Heart right ventricle (tissue), 16 donors: ENCODE results near the gene MICA. TPM values are rescaled to one million over a fixed set of nuclear protein-coding genes. Genes with fewer than 3 reads are reported as not detected.
"Not testable (repeated sequence)": the region's sequence is repeated elsewhere in the genome, so short reads cannot be mapped to it uniquely, and the experiment has no call there.

Experiments used
- ATAC-seq, 8 donors: fragments of 200-7000 bp; cut with Tn5 transposase; one replicate each; pipeline ENCODE4 v1.9.1; 2020; ENCODE audit warnings: mild to moderate bottlenecking in 8 of 8, moderate library complexity in 8 of 8, moderate number of reproducible peaks in 1 of 8
- DNase-seq, 2 donors: peaks; one replicate each; pipeline ENCODE4 v3.0.0-alpha.2; 2020
- H3K27ac ChIP-seq, 10 donors: fragments of 200-600 bp; sonication (generic) in 2 of 10; one replicate each; pipeline versions ENCODE4 v1.5.0 to v1.8.0; 2020 to 2022; ENCODE audit warnings: mild to moderate bottlenecking in 3 of 10
- H3K27me3 ChIP-seq, 7 donors: fragments of 200-600 bp; one replicate each; pipeline ENCODE4 v1.8.0; 2021 to 2022; ENCODE audit warnings: mild to moderate bottlenecking in 2 of 7
- H3K36me3 ChIP-seq, 9 donors: fragments of 200-600 bp; sonication (generic) in 1 of 9; one replicate each; pipeline versions ENCODE4 v1.5.0 to v1.8.0; 2020 to 2022; ENCODE audit warnings: mild to moderate bottlenecking in 2 of 9
- H3K4me1 ChIP-seq, 9 donors: fragments of 200-600 bp; sonication (generic) in 1 of 9; one replicate each; pipeline versions ENCODE4 v1.5.0 to v1.8.0; 2020 to 2022; ENCODE audit warnings: mild to moderate bottlenecking in 4 of 9
- H3K4me3 ChIP-seq, 10 donors: fragments of 200-600 bp; sonication (generic) in 2 of 10; one replicate each; pipeline versions ENCODE4 v1.5.0 to v1.8.0; 2020 to 2022; ENCODE audit warnings: mild to moderate bottlenecking in 7 of 10, moderate library complexity in 2 of 10
- H3K9me3 ChIP-seq, 11 donors: fragments of 200-600 bp in 10 of 11; sonication (generic) in 2 of 11; one replicate each; pipeline versions ENCODE4 v1.5.0 to v1.8.0; 2013 to 2022; ENCODE audit warnings: mild to moderate bottlenecking in 2 of 11, control low read depth in 1 of 11, moderate library complexity in 1 of 11
- WGBS, 2 donors: extraction: QIAGEN DNeasy Blood & Tissue Kit; methylation state at CpG; one replicate each; pipeline ENCODE4 v1.1.7; 2013; ENCODE audit warnings: inconsistent platforms in 1 of 2; 5-methylcytosine and 5-hydroxymethylcytosine counted together
- intact Hi-C, 10 donors: fragments of 100-400 bp; cut with DNase I; formaldehyde crosslinking; loops; one replicate each; pipeline versions ENCODE4 v1.11.1 to v1.14.2; 2022
- polyA plus RNA-seq, 2 donors: library from polyadenylated mRNA; stranded (reverse); fragments of 200-250 nt; gene quantifications; one replicate each; pipeline ENCODE4 v1.2.3, GENCODE V29; 2013
- total RNA-seq, 10 donors: library from RNA; stranded (reverse); fragmentation: NEBNext Ultra II Directional in 3 of 10; extraction: Animal tissue kit (Norgen Biotek cat#: 25700) in 3 of 10; gene quantifications; one replicate each; pipeline versions ENCODE4 v1.2.1 to v1.2.4, GENCODE V29; 2021 to 2023
- TF ChIP-seq, protein P1 (sequence below), 9 donors: fragments of 200-600 bp; sonication (generic) in 2 of 9; IDR thresholded peaks; one replicate each; pipeline versions ENCODE4 v1.5.0 to v1.8.0; 2021 to 2022; ENCODE audit warnings: antibody characterized with exemption in 9 of 9, mild to moderate bottlenecking in 5 of 9, moderate library complexity in 1 of 9
- donor health status: Arrhythmogenic right ventricular cardiomyopathy.
- donor health status: ischemic (EF 13 %, LVEDD 7.1; RV severe dilation, severe dysfunction).
- donor health status: healthy with polysubstance abuse.
- donor health status: DM: no; HTN: yes; CAD: no.
- donor health status: DM: no; HTN: no; CAD: no.
- donor health status: ischemic (EF 25% LVEDD 6.9; RV normal size, moderate dysfunction).
- donor health status: ischemic (EF 25% LVEDD 5.7; RV mildly dilated, moderate dysfunction).
- donor health status: healthy.
- donor health status: DM: yes; HTN: yes; CAD: no.
- donor health status: Ischemic cardiomyopathy.
- donor health status: ischemic (EF 35%, LVEDD 5.7; RV mildly dilated, moderate dysfunction).
- donor health status: nonischemic (EF 11% LVEDD 7.7; RV severe dilation, severe dysfunction).
- donor health status: DM: yes; HTN: yes; CAD: no.
- donor health status: PGD.
- donor health status: ischemic (EF 29% LVEDD 5.4; RV normal size, mild dysfunction).
- donor health status: nonischemic (EF 23%, LVEDD 6.1; RV moderate dilation, normal function).

MICA gene
- total and polyA plus RNA-seq, 12 donors: 3.2 to 36.0 (median 9.1) TPM

DNA sequence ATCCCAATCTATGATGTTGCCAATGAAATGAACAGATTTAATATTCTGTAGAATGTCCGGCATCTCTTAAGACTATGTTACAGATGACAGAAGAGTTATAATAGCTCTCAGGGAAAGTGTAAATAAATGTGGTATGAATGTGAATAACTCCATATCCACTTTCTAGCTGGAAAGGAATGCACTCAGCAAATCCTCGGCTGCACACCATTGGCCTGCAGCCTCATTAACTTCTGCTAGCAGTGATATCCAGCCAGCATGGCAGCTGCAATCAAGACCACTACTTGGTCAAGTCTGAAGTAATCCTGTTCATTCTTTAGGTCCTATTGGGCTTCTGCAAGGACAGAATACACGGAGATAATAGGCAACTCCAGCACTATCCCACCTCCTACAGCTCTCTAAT lies 17.3 kb upstream of the MICA start:
- TF ChIP-seq, protein P1, sequence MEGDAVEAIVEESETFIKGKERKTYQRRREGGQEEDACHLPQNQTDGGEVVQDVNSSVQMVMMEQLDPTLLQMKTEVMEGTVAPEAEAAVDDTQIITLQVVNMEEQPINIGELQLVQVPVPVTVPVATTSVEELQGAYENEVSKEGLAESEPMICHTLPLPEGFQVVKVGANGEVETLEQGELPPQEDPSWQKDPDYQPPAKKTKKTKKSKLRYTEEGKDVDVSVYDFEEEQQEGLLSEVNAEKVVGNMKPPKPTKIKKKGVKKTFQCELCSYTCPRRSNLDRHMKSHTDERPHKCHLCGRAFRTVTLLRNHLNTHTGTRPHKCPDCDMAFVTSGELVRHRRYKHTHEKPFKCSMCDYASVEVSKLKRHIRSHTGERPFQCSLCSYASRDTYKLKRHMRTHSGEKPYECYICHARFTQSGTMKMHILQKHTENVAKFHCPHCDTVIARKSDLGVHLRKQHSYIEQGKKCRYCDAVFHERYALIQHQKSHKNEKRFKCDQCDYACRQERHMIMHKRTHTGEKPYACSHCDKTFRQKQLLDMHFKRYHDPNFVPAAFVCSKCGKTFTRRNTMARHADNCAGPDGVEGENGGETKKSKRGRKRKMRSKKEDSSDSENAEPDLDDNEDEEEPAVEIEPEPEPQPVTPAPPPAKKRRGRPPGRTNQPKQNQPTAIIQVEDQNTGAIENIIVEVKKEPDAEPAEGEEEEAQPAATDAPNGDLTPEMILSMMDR (IDR thresholded peaks at IDR 0.05): no peak
- DNase-seq: no peak
- Histone ChIP-seq H3K4me3 (no peak overlapping the region), H3K36me3 (no peaks in the 10 kb centered on the region), H3K4me1 (no peaks in the 10 kb centered on the region), H3K27ac (no peak overlapping the region), H3K27me3 (no peaks in the 10 kb centered on the region), H3K9me3 (no peaks in the 10 kb centered on the region)
- intact Hi-C loops: loop anchor here in 2 of 10 donors (2.0 kb wide), 1 partner anchor 99 kb away; no protein-coding TSS in a partner anchor
- WGBS, 2 donors: 68 to 78% methylated on average over 3 of the region's 3 CpGs
- no peak for ATAC-seq

GRCh38 chr6:31386977-31387376 lies 16.4 kb upstream of the MICA start:
- intact Hi-C loops: loop anchor here in 2 of 10 donors (2.0 kb wide), 1 partner anchor 98 kb away; no protein-coding TSS in a partner anchor
- Histone ChIP-seq H3K4me1 (no peaks in the 10 kb centered on the region), H3K9me3 (no peaks in the 10 kb centered on the region), H3K4me3 (no peak overlapping the region), H3K36me3 (no peaks in the 10 kb centered on the region), H3K27ac (no peak overlapping the region), H3K27me3 (no peaks in the 10 kb centered on the region)
- TF ChIP-seq, protein P1 (IDR thresholded peaks at IDR 0.05): no peak
- WGBS, 2 donors: 57 to 79% methylated on average over 1 of the region's 1 CpG
- ATAC-seq (peak in 2 of 8 donors; percentile 32 to 56), DNase-seq (no peak)

- TF ChIP-seq, protein P1 (IDR thresholded peaks at IDR 0.05): peak in 2 of 9 donors; percentile 3 to 8
- H3K27me3 ChIP-seq, H3K4me1 ChIP-seq, intact Hi-C loops, H3K27ac ChIP-seq, H3K9me3 ChIP-seq, DNase-seq, H3K36me3 ChIP-seq, H3K4me3 ChIP-seq: not testable (repeated sequence)
- peak; percentile 16 to 80 (median 68) for ATAC-seq
- WGBS, 2 donors: 53 to 62% methylated on average over 4 of the region's 13 CpGs
Observed at GRCh38 chr6:31388916-31389801, 14.2 kb upstream of the MICA start.

DNA sequence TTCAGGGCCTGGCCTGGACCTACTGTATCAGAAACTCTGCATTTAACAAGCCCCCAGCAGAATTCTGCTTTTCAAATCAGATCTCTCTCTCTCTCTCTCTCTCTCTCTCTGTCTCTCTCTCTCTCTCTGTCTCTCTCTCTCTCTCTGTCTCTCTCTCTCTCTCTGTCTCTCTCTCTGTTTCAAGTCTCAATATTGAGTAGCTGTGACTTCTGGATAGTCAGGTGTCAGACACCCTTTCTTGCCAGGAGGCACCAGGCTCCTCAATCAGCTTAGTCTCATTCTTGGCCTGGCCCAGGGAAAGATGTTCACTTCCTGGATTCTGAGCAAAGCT lies 13.6 kb upstream of the MICA start:
- DNase-seq, H3K4me3 ChIP-seq, H3K4me1 ChIP-seq, H3K27me3 ChIP-seq, H3K9me3 ChIP-seq, intact Hi-C loops, H3K27ac ChIP-seq: not testable (repeated sequence)
- ATAC-seq: peak in 1 of 8 donors; percentile 8
- peaks cover 0 to 14% (median 0%) of the 10 kb centered on the region in 9 donors for H3K36me3 ChIP-seq

DNA sequence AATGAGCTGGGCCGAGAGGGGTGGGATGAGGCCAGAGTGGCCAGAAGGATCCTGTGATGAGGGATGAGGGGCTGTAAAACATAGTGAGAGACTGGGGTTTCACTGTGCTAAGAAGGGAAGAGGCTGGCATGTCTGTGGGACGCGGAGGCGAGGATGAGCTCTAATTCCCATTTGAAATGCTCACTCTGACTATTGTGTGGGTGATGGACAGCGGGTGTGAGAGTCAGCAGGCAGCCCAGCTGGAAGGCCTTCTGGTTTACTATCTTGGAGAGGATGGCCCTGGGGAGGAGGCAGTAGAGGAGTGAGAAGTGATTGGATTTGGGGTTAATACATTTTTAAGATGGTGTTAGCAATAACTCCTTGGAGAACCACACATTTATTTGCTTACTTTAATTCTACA lies 9.5 kb upstream of the MICA start:
- intact Hi-C loops: no loop called here
- Histone ChIP-seq H3K9me3 (no peaks in the 10 kb centered on the region), H3K4me1 (peaks cover 0 to 32% (median 23%) of the 10 kb centered on the region in 9 donors), H3K27me3 (no peaks in the 10 kb centered on the region), H3K4me3 (no peak overlapping the region), H3K27ac (no peak overlapping the region), H3K36me3 (peaks cover 0 to 27% (median 0%) of the 10 kb centered on the region in 9 donors)
- TF ChIP-seq, protein P1 (IDR thresholded peaks at IDR 0.05): no peak
- DNase-seq: no peak
- 59 to 84% methylated on average over 5 of the region's 5 CpGs for WGBS, 2 donors
- no peak for ATAC-seq
